HG02588 (cell line): ENCODE data around the gene GPT2.

Experiments used
- ATAC-seq: cut with Tn5 transposase; IDR thresholded peaks from one replicate; pipeline ENCODE4 v1.9.1; 2021; ENCODE audit warnings: mild to moderate bottlenecking, moderate library complexity; ENCODE audit not compliant: unreplicated experiment

GPT2 gene

GRCh38 chr16:46895399-46896313 lies 11.5 kb downstream of the GPT2 start:
- no peak for ATAC-seq

DNA sequence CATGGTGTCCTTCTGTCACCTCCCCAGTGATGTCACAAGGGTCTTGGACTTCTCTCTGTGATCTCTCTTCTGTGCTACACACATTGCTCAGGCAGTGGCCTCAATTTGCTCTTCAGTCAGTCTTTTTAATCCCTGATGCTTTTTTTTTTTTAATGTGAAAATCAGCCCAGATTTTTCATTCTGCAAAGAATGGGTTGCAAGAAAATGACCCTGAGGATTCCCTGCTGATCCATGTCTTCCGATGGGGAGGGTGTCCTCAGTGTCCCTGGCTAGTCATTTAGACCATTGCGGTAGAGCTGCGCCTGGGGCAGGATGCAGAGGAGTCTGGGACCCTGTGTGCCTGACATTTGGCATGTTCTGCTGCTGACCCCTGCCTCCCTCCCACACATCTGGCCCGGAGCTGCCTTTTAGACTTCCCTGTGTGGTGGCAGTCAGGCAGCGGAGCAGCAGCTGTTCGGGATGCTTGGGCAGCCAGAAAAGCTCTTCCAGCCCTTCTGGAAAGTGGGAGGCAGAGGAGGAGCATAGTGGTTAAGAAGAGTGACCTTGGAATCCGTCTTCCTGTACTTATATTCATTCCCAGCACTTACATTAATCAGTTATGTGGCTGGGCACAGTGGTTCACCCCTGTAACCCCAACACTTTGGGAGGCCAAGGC lies 12.3 kb downstream of the GPT2 start:
- no peak for ATAC-seq

DNA sequence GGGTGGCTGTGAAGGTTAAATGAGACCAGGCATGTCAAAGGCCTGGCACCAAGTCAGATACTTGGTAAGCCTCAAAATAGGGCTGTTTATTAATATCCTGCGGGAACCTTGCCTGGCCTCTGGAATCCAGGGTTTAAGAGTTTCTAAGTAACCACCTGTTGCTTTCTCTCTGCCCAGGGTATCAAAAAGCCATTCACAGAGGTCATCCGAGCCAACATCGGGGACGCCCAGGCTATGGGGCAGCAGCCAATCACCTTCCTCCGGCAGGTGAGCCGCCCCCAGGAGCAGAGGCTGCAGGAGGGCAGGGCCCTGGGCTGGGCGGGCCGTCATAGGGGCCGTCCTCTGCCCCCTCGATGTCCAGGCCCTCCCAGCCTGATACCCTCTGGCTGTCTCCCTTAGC lies 13.3 kb downstream of the GPT2 start:
- no peak for ATAC-seq

GRCh38 chr16:46898006-46898405 lies 13.8 kb downstream of the GPT2 start:
- no peak for ATAC-seq

- ATAC-seq, result no peak
Measured at GRCh38 chr16:46899443-46900143, 15.4 kb downstream of the GPT2 start.

DNA sequence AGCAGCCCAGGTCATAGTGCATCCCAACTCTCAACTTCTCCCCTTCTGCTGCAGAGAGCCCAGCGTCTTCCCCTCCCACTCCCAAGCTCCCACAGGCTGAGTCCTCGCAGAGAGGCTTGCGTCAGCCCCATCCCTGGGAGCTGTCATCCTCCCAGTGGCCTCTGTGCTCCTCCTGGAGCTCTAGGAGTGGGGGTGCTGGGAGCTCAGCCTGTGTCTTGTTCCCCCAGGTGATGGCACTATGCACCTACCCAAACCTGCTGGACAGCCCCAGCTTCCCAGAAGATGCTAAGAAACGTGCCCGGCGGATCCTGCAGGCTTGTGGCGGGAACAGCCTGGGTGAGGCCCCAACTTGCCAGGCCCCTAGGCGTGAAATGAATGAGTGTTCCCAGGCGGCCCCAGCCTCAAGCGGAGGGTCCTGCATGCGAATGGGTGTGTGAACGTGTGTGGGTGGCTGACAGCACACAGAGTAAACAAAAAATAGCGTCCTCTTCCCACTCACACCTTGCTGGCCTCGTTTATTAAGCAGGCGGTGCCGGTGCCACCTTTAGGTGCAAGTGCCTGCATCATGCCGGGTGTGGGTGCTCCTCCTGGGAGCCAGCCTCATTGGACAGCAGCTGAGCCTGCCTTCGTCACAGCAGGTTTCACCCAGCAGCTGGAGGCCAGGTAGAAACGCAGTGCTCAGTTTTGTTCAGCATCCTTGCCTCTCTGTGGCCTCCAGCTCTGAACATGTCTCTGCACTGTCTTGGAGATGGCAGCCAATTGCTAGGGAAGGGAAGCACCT lies 16.5 kb downstream of the GPT2 start:
- ATAC-seq, result no peak

DNA sequence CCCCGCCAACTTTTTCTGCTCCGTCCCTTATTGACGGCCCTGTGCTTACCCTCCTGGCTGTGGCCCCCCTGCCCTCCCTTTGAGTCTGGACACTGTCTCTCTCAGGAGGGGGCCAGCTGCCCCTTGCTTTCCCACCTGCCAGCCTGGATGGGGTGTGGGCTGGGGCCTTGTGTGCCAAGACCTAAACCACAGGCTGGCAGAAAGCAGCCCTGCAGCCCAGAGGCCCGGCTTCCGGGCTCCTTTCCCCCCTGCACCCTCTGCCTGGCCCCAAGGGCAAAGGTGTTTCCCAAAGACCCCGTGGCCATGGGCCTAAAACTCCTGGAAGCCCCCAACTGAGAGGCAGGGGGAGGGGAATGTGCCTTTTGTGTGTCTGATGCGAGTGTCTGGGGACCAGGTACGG lies 17.5 kb downstream of the GPT2 start:
- ATAC-seq, result no peak

- no peak for ATAC-seq
Measured at GRCh38 chr16:46903255-46903905, 19.2 kb downstream of the GPT2 start.

GRCh38 chr16:46904471-46904870 lies 20.3 kb downstream of the GPT2 start:
- ATAC-seq, result no peak

- ATAC-seq, result no peak
Measured at GRCh38 chr16:46906360-46907060, 22.3 kb downstream of the GPT2 start.

DNA sequence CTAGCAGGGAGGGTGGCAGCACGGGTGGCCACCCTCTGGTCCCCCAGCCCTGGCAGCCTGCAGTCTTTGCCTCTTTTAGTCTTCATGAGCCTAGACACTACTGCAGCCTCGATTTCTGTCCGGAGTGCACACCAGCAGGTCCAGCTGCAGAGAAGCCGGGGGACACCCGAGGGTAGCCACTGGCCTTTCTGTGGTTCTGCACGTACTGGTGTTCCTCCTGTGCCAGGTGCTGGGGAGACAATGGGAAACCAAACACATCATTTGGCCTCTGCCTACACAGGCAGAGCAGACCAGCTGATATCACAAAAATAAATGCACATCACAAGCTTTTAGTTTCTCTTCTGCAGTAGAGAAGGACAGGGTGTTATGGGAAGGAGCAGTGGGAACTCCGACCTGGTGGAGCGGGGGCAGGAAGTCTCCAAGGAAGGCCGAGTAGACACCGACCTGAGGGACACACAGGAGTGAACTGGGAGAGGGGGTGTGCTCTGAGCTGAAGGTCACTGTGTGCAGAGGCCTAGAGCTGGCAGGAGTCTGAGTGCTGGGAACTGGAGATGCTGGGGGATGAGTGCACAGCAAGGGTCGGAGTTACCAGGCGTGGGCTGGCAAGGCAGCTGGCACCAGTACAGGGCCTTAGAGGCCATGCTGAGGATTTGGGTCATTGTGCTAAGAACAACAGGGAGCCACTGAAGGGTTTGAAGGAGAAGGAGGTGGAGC lies 23.1 kb downstream of the GPT2 start:
- ATAC-seq, result no peak

GRCh38 chr16:46908540-46909372 lies 24.6 kb downstream of the GPT2 start:
- no peak for ATAC-seq

DNA sequence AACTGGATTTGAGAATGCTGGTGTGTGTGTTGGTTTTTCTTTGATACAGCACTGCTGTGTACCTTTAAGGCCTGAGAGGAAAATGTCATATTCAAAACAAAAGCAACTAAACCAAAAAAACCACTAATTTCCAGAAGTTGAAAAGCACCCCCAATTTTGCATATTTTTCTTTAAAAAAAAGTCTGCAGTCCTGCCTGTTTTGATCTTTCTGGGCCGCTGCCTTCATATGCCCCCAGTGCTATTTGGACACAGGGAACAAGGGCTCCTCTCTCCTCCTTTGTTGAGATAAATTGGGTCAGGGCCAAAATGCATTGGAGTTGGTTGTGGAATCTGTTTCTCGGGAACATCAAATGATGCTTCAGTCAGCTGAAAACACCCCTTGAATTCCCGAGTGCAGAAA lies 26.9 kb downstream of the GPT2 start:
- peak; percentile 55 for ATAC-seq

DNA sequence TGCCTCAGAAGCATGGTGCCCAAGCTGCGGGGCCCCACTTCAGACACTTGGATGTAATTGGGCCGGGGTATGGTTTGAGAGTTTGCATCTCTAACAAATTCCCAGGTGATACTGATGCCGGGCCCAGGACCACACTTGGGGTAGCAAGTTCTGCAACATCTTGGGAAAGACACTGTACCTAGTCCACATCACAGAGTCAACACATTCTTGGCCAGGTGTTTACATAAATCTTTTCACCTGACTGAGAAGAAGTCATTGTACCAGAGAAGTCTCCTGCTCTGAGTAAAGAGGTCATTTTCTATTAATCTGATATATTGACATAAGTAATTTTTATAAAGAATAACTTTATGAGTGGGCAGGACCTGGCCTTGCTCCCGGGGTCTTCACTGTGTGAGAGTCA lies 27.5 kb downstream of the GPT2 start:
- ATAC-seq, result no peak

DNA sequence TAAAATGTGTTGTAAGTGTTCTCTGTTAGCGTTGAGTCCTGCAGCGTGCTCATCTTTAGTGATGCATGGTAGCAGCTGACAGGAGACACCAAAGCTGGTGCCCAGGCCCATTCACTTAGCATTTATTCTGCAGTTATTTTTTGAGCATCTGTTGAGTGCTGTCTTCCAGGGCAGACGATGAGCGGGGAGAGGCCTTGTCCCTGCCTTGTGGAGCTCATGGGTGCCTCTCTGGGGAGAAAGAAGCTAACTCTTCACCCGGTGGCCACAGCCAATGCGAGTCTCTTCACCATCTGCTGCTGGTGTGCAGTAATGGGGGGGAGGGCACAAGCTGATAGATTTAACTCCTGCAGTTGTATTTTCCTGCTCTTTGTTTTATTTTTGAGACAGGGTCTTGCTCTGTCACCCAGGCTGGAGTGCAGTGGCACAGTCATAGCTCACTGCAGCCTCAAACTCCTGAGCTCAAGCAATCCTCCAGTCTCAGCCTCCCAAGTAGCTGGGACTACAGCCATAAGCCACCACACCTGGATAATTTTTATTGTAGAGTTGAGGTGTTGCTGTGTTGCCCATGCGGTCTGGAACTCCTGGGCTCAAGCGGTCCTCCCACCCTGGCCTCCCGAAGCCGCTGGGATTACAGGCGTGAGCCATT lies 30.5 kb downstream of the GPT2 start:
- no peak for ATAC-seq

GRCh38 chr16:46915483-46916025 lies 31.4 kb downstream of the GPT2 start:
- ATAC-seq, result no peak

DNA sequence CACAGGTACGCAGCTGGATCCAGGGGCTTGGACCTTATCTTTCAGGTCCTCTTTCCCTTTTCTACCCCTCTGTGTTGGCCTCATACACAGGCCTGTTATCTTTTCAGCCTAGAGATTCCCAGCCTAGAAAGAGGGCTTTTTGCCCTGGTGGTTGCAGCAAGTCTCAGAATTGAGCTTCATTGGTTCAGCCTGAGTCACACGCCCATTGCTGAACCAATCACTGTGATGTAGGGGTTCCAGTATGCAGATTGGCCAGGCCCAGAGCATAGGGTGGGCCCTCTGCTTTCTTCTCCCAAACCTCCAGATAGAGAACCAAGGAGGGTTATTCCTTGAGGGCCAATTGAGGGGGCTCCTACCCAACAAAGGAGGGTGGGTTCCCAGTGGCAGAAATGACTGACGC lies 32.8 kb downstream of the GPT2 start:
- no peak for ATAC-seq

DNA sequence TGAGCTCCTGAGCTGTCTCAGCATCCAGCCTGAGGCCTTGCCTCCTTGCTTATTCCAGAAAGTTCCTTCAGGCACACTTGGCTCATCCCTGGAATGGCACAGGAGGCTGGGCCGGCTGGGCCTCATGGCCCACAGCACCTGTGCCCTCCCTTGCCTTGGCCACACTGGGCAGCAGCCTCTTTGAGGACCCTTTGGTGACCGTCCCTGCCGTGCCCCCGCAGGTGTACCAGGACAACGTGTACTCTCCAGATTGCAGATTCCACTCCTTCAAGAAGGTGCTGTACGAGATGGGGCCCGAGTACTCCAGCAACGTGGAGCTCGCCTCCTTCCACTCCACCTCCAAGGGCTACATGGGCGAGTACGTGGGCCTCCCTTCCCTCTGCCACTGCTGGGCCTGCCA lies 34.2 kb downstream of the GPT2 start:
- ATAC-seq, result no peak
